ENCODE measurements around the gene CMTM4. TPM values are rescaled to one million over a fixed set of nuclear protein-coding genes. Genes with fewer than 3 reads are reported as not detected.

The CMTM4 gene
- total RNA-seq, 1 experiment from 2014 or later, result 77.8 TPM

GRCh38 chr16:66591018-66591417, 105.5 kb downstream of the CMTM4 start:
- BruUV-seq (replicated peaks), result no TSS peak
- H3K79me2 ChIP-seq (ENCODE audit: insufficient read depth, low read length), result no peaks in the 10 kb centered on the region
- H3K4me2 ChIP-seq (ENCODE audit: low read length), result no peak overlapping the region
- H3K4me1 ChIP-seq (ENCODE audit: control insufficient read depth in 1 of 2, insufficient read depth in 2 of 2, low read length in 2 of 2), result no peaks in the 10 kb centered on the region
- no peak overlapping the region for H3K9ac ChIP-seq (ENCODE audit: low read length)
- no peak overlapping the region for H3K27ac ChIP-seq (ENCODE audit: low read depth, low read length)
- intact Hi-C loops (cut with micrococcal nuclease), result no loop called here
- ChIA-PET RAD21 (ENCODE audit: low non-redundant PET in 1 of 2, low total read pairs in 2 of 2, uncharacterized antibody in 2 of 2, unreplicated experiment in 2 of 2) (no interaction called here), CTCF (no interaction called here), POLR2A (no interaction called here)
- no peaks in the 10 kb centered on the region for H3K36me3 ChIP-seq (ENCODE audit: control insufficient read depth in 1 of 2, insufficient read depth in 2 of 2, low read length in 2 of 2)
- H3K9me3 ChIP-seq (ENCODE audit: control insufficient read depth in 1 of 2, insufficient read depth in 1 of 2, low read depth in 1 of 2, low read length in 2 of 2), result no peaks in the 10 kb centered on the region
- H2AFZ ChIP-seq (ENCODE audit: low read depth, low read length, poor library complexity, severe bottlenecking), result no peak overlapping the region
- no peak for TF ChIP-seq EGR1 (IDR thresholded peaks at IDR 0.05; ENCODE audit: low read depth)
- TF ChIP-seq, protein P1, sequence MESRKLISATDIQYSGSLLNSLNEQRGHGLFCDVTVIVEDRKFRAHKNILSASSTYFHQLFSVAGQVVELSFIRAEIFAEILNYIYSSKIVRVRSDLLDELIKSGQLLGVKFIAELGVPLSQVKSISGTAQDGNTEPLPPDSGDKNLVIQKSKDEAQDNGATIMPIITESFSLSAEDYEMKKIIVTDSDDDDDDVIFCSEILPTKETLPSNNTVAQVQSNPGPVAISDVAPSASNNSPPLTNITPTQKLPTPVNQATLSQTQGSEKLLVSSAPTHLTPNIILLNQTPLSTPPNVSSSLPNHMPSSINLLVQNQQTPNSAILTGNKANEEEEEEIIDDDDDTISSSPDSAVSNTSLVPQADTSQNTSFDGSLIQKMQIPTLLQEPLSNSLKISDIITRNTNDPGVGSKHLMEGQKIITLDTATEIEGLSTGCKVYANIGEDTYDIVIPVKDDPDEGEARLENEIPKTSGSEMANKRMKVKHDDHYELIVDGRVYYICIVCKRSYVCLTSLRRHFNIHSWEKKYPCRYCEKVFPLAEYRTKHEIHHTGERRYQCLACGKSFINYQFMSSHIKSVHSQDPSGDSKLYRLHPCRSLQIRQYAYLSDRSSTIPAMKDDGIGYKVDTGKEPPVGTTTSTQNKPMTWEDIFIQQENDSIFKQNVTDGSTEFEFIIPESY (IDR thresholded peaks at IDR 0.05; ENCODE audit: extremely low read depth, insufficient replicate concordance, low read length), result no peak
- no peak for TF ChIP-seq TCF7L2 (IDR thresholded peaks at IDR 0.05; ENCODE audit: borderline replicate concordance, extremely low read depth, insufficient read depth, insufficient read length)
- TF ChIP-seq JUND (IDR thresholded peaks at IDR 0.05), result no peak
- TF ChIP-seq REST (IDR thresholded peaks at IDR 0.05; ENCODE audit: low read depth), result no peak
- TF ChIP-seq CEBPB (IDR thresholded peaks at IDR 0.05; ENCODE audit: low read depth), result no peak
- H4K20me1 ChIP-seq (ENCODE audit: insufficient read depth), result no peaks in the 10 kb centered on the region
- H3K4me3 ChIP-seq (replicated peaks in 1 of 2; ENCODE audit: low read depth in 1 of 2, low read length in 2 of 2), result no peak overlapping the region
- H3K27me3 ChIP-seq (ENCODE audit: insufficient read depth, low read length), result no peaks in the 10 kb centered on the region
- ATAC-seq (no peak), DNase-seq (ENCODE audit: low read depth, low spot score) (no peak)
- no peaks in the 10 kb centered on the region for H3K9me2 ChIP-seq (ENCODE audit: insufficient read depth)

Measured in HCT116 (cell line).